Stimulated activated CD4-positive, alpha-beta T cell treated with anti-CD3 and anti-CD28 coated beads, Interleukin-12 subunit alpha, Interleukin-12 subunit beta, amount 100 ng/mL, for 48 hours (primary cell): ENCODE data around the gene SLC25A10.
"Not testable (repeated sequence)": the region's sequence is repeated elsewhere in the genome, so short reads cannot be mapped to it uniquely, and the experiment has no call there.

ENCODE experiments used
- DNase-seq, 3 donors: peaks; one replicate each; pipeline ENCODE4 v3.0.0-alpha.2; 2020; ENCODE audit warnings: low read depth in 2 of 3, low spot score in 1 of 3

The SLC25A10 gene

DNA sequence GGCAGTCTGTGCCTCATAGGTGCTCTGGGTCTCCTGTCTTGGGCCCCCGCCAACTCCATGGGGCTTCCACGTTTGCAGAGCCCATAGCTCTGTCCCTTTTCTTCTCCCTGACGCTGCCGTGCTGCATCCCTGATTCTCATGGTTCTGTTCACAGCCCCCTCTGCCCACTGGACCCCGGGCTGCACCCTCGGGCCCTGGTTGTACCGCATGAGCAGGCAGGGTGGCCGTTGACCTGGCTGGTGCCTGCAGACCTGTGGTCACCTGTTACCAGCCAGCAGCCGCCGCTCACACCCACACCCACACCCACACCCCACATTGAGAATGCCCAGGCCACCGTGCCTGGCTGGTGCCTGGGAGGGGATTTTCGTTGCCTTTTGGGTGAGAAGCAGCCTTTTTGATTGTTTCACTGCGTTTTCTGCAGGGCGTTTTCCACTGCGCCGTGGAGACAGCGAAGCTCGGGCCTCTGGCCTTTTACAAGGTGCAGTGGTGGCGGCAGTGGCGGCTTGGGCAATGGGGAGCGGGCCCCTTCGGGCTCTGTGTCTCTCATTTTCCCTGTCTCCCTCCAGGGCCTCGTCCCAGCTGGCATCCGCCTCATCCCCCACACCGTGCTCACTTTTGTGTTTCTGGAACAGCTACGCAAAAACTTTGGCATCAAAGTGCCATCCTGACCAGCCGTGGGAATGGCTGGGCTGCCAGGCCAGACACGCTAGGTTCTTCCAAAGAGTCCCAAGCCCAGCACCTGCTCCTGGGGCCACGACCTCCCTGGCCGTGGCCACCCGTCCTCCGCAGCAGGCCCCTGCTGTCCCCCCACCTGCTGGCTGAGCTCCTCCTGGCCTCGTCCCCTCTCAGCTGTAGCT is 7.6 kb downstream of the SLC25A10 start:
- no peak for DNase-seq

GRCh38 chr17:81720267-81721071 is 8.4 kb downstream of the SLC25A10 start:
- no peak for DNase-seq

- DNase-seq = no peak
Observed at GRCh38 chr17:81722184-81723120, 10.4 kb downstream of the SLC25A10 start.

DNA sequence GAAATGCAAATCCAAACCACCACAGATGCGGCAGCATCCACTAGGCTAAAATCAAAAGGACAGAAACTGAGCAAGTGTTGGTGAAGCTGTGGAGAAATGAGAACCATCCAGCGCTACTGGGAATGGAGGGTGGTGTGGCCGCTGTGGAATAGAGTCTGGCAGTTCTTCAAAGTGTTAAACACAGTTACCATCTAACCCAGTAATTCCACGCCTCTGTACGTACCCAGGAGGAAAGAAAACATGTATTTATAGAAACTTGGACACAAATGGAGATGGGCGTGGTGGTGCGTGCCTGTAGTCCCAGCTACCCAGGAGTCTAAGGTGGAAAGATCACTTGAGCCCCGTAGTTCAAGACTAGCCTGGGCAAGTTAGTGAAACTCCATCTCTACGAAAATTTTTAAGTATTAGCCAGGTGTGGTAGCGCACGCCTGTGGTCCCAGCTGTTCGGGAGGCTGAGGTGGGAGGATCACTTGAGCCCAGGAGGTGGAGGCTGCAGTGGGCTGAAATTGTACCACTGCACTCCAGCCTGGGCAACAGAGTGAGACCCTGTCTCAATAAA is 11.6 kb downstream of the SLC25A10 start:
- DNase-seq = no peak

- no peak for DNase-seq
Observed at GRCh38 chr17:81725439-81725838, 13.4 kb downstream of the SLC25A10 start.

GRCh38 chr17:81726004-81726403 is 13.9 kb downstream of the SLC25A10 start:
- DNase-seq = no peak

GRCh38 chr17:81727324-81728031 is 15.4 kb downstream of the SLC25A10 start:
- DNase-seq = no peak

- DNase-seq = peak; percentile 61 to 78 (median 62)
Observed at GRCh38 chr17:81733507-81734404, 21.7 kb downstream of the SLC25A10 start.

GRCh38 chr17:81734405-81735263 is 22.6 kb downstream of the SLC25A10 start:
- DNase-seq = no peak

- no peak for DNase-seq
Observed at GRCh38 chr17:81735264-81736102, 23.4 kb downstream of the SLC25A10 start.

DNA sequence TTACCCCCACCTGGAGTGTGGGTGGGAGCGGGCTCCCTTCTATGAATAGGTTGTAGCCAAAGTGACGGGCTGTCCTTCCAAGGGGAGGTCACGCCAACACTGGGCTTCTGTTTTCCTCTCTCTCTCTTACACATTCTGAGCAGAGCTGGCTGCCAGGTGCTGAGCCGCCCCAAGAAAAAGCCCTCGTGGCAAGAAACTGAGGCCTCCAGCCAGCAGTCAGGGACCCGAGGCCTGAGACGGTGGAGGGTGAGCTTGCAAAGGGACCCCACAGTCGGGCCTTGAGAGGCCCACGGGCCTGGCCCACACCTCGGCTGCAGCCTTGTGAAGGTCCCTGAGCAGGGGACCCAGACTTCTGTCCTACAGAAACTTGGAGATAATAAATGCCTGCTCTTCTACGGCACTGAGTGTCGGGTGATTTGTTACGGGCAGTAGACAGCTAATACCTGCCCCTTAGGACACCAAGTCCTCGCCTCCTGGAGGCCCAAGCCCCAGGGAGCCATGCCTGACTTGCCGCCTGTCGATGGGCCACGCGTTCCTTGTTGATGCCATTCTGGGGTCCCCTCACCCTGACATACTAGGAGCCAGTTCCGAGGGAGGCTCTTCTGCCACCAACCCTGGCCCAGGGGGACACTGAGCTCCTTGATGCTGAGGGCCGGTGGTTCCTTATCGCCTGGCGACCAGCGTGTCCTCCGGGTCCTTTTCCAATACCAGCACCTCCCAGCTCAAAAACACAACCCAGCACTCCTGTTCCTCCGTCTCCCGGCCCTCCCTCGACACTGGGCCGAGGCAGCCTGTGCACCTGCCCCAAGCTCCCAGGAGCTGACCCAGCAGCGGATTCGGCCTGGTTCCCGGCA is 26.1 kb downstream of the SLC25A10 start:
- DNase-seq = no peak

DNA sequence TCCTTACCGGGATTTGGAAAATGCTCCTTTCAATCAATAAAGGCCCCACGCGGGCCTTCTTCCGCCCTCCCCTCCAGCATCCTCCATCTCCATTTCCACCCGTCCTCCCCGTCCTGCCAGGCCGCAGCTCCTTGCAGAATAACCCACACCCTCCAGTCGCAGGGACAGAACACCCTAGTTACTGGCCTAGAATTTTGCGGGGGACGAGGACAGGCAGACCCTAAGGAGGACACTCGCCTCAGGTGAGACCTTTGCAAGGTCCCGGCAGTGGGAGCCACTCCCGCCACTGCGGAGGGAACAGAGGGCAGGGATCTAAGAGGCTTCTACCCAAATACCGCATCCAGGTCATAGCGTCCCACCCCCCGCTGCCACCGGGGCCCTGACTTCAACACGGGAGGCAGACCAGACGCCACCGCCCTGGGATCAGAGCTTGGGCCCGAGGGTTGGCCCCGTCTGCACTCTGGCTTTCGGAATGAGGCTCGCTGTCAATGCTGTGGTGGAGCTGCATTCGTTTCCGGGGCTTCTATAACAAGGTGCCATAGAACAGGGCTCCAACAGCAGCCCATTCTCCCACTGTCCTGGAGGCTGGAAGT is 26.8 kb downstream of the SLC25A10 start:
- DNase-seq = no peak

- not testable (repeated sequence) for DNase-seq
Observed at GRCh38 chr17:81739593-81739992, 27.5 kb downstream of the SLC25A10 start.

DNA sequence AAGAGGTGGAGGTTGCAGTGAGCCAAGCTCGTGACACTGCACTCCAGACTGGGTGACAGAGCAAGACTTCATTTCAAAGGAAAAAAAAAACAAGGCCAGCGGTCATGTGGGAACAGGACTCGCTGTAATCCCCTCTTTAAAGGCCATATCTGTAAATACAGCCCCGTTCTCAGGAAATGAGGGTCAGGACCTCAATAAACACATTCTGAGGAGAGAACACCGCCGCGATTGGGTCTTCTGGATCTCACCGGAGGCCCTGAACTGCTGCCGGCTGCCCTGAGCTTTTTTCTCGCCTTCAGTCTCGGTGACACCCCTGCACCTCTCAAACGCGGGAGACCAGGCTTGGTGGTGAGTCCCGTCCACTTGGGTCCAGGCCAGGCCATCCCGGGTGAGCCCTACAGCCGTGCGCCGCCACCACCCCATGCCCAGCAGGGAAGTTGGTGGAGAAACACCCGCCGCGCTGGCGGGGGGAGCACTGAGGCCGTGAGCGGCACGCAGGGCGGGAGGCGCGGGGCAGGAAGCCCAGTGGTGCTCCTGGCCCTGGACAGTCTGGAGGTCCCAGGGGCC is 28.4 kb downstream of the SLC25A10 start:
- no peak for DNase-seq

DNA sequence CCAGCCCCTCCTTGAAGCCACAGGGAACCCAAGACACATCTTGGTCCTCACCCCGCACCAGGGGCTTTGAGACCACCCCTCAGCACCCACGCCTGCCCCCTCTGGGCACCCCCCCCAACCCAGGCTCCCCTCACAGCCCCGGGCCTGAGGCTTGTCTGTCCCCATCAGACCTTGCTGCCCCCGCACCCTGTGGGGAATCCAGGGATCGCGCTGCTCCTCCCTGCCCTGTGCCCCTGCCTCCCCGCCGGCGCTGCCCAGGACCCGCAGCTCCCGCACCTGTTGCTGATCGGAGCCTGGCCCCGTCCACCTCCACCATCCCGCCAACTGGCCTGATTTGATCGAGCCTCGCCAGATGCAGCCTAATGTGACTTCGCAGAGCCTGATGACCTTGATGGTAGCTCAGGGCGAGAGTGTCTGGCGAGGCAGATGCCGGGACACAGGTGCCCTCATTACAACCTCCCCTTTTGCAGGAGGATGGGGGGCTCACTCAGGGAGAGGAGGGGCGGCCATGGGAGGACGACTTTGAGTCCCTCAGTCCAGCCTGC is 29.0 kb downstream of the SLC25A10 start:
- DNase-seq = no peak
